Left ventricle myocardium inferior (tissue), 1 donor: ENCODE data around the gene GPC6. TPM values are rescaled to one million over a fixed set of nuclear protein-coding genes. Genes with fewer than 3 reads are reported as not detected.

Source experiments
- DNase-seq: peaks from one replicate; pipeline ENCODE4 v3.0.0-alpha.2; 2020
- H3K27ac ChIP-seq: fragments of 200-600 bp; replicated peaks from 2 replicates; pipeline ENCODE4 v1.8.0; 2021
- H3K27me3 ChIP-seq: fragments of 200-600 bp; 2 replicates; pipeline ENCODE4 v1.8.0; 2021; ENCODE audit warnings: low read depth
- H3K36me3 ChIP-seq: fragments of 200-600 bp; 2 replicates; pipeline ENCODE4 v1.8.0; 2021
- H3K4me1 ChIP-seq: fragments of 200-600 bp; 2 replicates; pipeline ENCODE4 v1.8.0; 2021
- H3K4me3 ChIP-seq: fragments of 200-600 bp; 2 replicates; pipeline ENCODE4 v1.8.0; 2021; ENCODE audit warnings: mild to moderate bottlenecking, moderate library complexity
- H3K9me3 ChIP-seq: fragments of 200-600 bp; replicated peaks from 2 replicates; pipeline ENCODE4 v1.8.0; 2021
- CTCF ChIP-seq: fragments of 200-600 bp; IDR thresholded peaks from 2 replicates; pipeline ENCODE4 v1.8.0; 2021; ENCODE audit warnings: antibody characterized with exemption, mild to moderate bottlenecking, borderline replicate concordance
- intact Hi-C: fragments of 100-400 bp; cut with micrococcal nuclease; formaldehyde crosslinking; loops from one replicate; pipeline ENCODE4 v1.11.0; 2022
- total RNA-seq: library from RNA; stranded (reverse); fragmentation: NEBNext Ultra II Directional; extraction: Animal tissue kit (Norgen Biotek cat#: 25700); gene quantifications from one replicate; pipeline ENCODE4 v1.2.1, GENCODE V29; 2021
- donor health status: DM: no; HTN: yes; CAD: no; lungs with severe emphysema.

The GPC6 gene
- total RNA-seq, 1 donor from 2014 or later: 1.8 TPM

GRCh38 chr13:93814658-93815057, 588.1 kb downstream of the GPC6 start:
- intact Hi-C loops: no loop called here
- H3K36me3 ChIP-seq: no peaks in the 10 kb centered on the region
- no peaks in the 10 kb centered on the region for H3K9me3 ChIP-seq
- no peak overlapping the region for H3K27ac ChIP-seq
- H3K4me1 ChIP-seq: no peaks in the 10 kb centered on the region
- H3K4me3 ChIP-seq: no peak overlapping the region
- no peak for DNase-seq
- no peaks in the 10 kb centered on the region for H3K27me3 ChIP-seq
- TF ChIP-seq CTCF: no peak

- intact Hi-C loops: no loop called here
- H3K27ac ChIP-seq: no peak overlapping the region
Observed at GRCh38 chr13:93818345-93818744, 591.7 kb downstream of the GPC6 start.

GRCh38 chr13:93819331-93819890, 592.8 kb downstream of the GPC6 start:
- no peak overlapping the region for H3K4me3 ChIP-seq
- intact Hi-C loops: no loop called here

More at GRCh38 chr13:93818345-93818744, 591.7 kb downstream of the GPC6 start:
- Histone ChIP-seq H3K4me1 (no peaks in the 10 kb centered on the region), H3K4me3 (no peak overlapping the region), H3K9me3 (no peaks in the 10 kb centered on the region), H3K36me3 (no peaks in the 10 kb centered on the region), H3K27me3 (no peaks in the 10 kb centered on the region)
- TF ChIP-seq CTCF: no peak
- no peak for DNase-seq

DNA sequence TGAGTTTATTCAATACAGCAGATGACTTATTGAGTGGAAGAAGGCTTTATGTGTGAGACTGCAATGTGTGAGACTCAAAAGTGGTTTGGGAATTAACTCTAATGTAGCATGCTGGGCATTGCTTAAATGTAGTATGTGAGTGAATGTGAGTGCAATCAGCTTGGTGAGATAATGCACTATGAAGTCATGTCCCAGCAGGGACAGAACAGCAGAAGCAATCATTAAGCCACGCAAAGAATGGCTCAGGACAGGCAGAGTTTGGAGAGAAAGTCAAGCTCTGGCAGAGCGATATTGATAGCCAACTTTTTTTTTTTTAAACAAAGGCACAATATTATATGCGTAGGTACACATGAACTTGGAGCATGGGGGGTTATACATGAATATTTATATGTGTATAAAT, 597.7 kb downstream of the GPC6 start:
- Histone ChIP-seq H3K27ac (no peak overlapping the region), H3K9me3 (no peaks in the 10 kb centered on the region), H3K27me3 (no peaks in the 10 kb centered on the region), H3K36me3 (no peaks in the 10 kb centered on the region), H3K4me3 (no peak overlapping the region), H3K4me1 (no peaks in the 10 kb centered on the region)
- intact Hi-C loops: no loop called here
- DNase-seq: no peak
- no peak for TF ChIP-seq CTCF

More at GRCh38 chr13:93819331-93819890, 592.8 kb downstream of the GPC6 start:
- Histone ChIP-seq H3K27ac (no peak overlapping the region), H3K4me1 (no peaks in the 10 kb centered on the region), H3K36me3 (no peaks in the 10 kb centered on the region), H3K9me3 (no peaks in the 10 kb centered on the region), H3K27me3 (no peaks in the 10 kb centered on the region)
- no peak for DNase-seq
- TF ChIP-seq CTCF: no peak

DNA sequence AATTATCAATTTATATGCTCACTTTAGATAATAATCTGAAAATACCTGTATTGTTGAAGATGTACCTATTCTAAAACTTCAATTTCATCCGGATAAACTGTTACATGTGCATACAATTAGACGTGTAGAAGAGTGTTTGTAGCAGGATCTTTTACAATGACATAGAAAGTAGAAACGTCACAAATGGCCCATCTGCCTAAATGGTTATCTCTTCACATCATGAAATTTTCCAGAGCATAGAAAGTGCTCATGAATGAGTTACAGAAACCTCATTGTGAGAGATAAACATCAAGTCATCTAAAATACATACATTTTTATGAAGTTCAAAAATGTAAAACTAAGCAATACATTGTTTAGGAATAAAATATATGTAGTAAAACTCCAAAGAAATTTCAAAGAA, 607.4 kb downstream of the GPC6 start:
- no peaks in the 10 kb centered on the region for H3K9me3 ChIP-seq
- no peak for TF ChIP-seq CTCF
- no peaks in the 10 kb centered on the region for H3K27me3 ChIP-seq
- no peaks in the 10 kb centered on the region for H3K36me3 ChIP-seq
- no peaks in the 10 kb centered on the region for H3K4me1 ChIP-seq
- H3K27ac ChIP-seq: no peak overlapping the region
- intact Hi-C loops: no loop called here
- H3K4me3 ChIP-seq: no peak overlapping the region
- DNase-seq: no peak

DNA sequence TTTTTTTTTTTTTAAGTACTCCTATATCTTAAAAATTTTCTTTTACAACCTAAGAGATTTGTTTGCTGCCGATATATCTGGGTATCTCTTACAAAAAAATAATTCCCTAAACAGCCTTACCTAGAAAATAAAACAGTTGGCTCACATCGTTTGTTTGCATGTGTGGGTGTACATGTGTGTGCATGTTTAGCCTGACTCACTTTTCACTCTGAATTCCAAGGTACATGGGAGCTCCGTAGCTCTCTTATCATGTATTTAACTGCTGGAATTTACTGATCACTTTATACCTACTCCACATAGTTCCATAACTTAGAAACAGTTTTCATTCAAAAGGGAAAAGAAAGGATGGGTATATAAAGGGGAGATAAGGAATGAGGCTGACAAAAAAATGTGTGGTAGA, 616.5 kb downstream of the GPC6 start:
- no peak overlapping the region for H3K4me3 ChIP-seq
- no peaks in the 10 kb centered on the region for H3K4me1 ChIP-seq
- H3K27ac ChIP-seq: no peak overlapping the region
- no peaks in the 10 kb centered on the region for H3K36me3 ChIP-seq
- TF ChIP-seq CTCF: no peak
- H3K9me3 ChIP-seq: peaks cover 3% of the 10 kb centered on the region
- no peaks in the 10 kb centered on the region for H3K27me3 ChIP-seq
- intact Hi-C loops: no loop called here
- DNase-seq: no peak
